GM18505 (cell line): ENCODE data around the gene ADH1B.
"Not testable (repeated sequence)": the region's sequence is repeated elsewhere in the genome, so short reads cannot be mapped to it uniquely, and the experiment has no call there.

Experiments used
- ATAC-seq: cut with Tn5 transposase; IDR thresholded peaks from one replicate; pipeline ENCODE4 v1.9.1; 2021; ENCODE audit not compliant: unreplicated experiment
- POLR2A ChIP-seq: IDR thresholded peaks from 4 replicates; pipeline ENCODE4 v1.6.1; 2011; ENCODE audit warnings: borderline replicate concordance; ENCODE audit not compliant: insufficient read depth, insufficient read length; ENCODE audit errors: extremely low read depth

The ADH1B gene

GRCh38 chr4:99341426-99341825 lies 20.2 kb upstream of the ADH1B start:
- no peak for ATAC-seq
- TF ChIP-seq POLR2A = no peak

GRCh38 chr4:99339172-99339571 lies 18.0 kb upstream of the ADH1B start:
- no peak for ATAC-seq
- TF ChIP-seq POLR2A = no peak

GRCh38 chr4:99336553-99336952 lies 15.4 kb upstream of the ADH1B start:
- ATAC-seq = no peak
- TF ChIP-seq POLR2A = no peak

GRCh38 chr4:99334880-99335279 lies 13.7 kb upstream of the ADH1B start:
- no peak for TF ChIP-seq POLR2A
- no peak for ATAC-seq

GRCh38 chr4:99330648-99331047 lies 9.4 kb upstream of the ADH1B start:
- no peak for TF ChIP-seq POLR2A
- no peak for ATAC-seq

GRCh38 chr4:99329876-99330275 lies 8.7 kb upstream of the ADH1B start:
- ATAC-seq = no peak
- TF ChIP-seq POLR2A = no peak

- no peak for ATAC-seq
- TF ChIP-seq POLR2A = no peak
These were observed 3.8 kb upstream of the ADH1B start for GRCh38 chr4:99324979-99325378.

GRCh38 chr4:99324361-99324760 lies 3.2 kb upstream of the ADH1B start:
- no peak for ATAC-seq
- TF ChIP-seq POLR2A = no peak

GRCh38 chr4:99323756-99324155 lies 2.6 kb upstream of the ADH1B start:
- ATAC-seq = no peak
- no peak for TF ChIP-seq POLR2A

GRCh38 chr4:99317811-99318210 lies 3.4 kb downstream of the ADH1B start:
- not testable (repeated sequence) for ATAC-seq

- no peak for TF ChIP-seq POLR2A
- ATAC-seq = no peak
These were observed 3.8 kb downstream of the ADH1B start for GRCh38 chr4:99317354-99317753.

- ATAC-seq = no peak
- no peak for TF ChIP-seq POLR2A
These were observed 5.4 kb downstream of the ADH1B start for GRCh38 chr4:99315839-99316238.

- ATAC-seq = no peak
- no peak for TF ChIP-seq POLR2A
These were observed 7.0 kb downstream of the ADH1B start for GRCh38 chr4:99314211-99314610.

- no peak for ATAC-seq
- TF ChIP-seq POLR2A = no peak
These were observed 10.8 kb downstream of the ADH1B start for GRCh38 chr4:99310389-99310788.

- TF ChIP-seq POLR2A = no peak
- no peak for ATAC-seq
These were observed 15.4 kb downstream of the ADH1B start for GRCh38 chr4:99305638-99306400.
